HG03045 (cell line): Measurements from ENCODE around the gene STEAP1B.

Experiments
- ATAC-seq: cut with Tn5 transposase; IDR thresholded peaks from one replicate; pipeline ENCODE4 v1.9.1; 2021; ENCODE audit warnings: mild to moderate bottlenecking, moderate library complexity; ENCODE audit not compliant: unreplicated experiment

The STEAP1B gene

DNA sequence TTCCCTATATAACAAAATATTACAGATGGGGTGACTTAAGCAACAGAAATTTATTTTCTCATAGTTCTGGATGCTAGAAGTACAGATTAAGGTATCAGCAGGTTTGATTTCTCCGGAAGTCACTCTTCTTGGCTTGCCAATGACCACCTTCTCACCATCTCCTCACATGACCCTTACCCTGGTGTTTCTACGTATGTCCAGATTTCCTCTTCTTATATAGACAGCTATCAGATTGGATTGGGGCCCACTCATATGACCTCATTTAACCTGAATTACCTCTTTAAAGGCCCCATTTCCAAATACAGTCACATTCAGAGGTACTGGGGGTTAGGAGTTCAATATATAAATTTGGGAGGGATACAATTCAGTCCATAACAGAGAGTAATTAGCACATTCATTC, 126.1 kb downstream of the STEAP1B start:
- no peak for ATAC-seq

- no peak for ATAC-seq
Measured at GRCh38 chr7:22373388-22373787, 126.6 kb downstream of the STEAP1B start.

DNA sequence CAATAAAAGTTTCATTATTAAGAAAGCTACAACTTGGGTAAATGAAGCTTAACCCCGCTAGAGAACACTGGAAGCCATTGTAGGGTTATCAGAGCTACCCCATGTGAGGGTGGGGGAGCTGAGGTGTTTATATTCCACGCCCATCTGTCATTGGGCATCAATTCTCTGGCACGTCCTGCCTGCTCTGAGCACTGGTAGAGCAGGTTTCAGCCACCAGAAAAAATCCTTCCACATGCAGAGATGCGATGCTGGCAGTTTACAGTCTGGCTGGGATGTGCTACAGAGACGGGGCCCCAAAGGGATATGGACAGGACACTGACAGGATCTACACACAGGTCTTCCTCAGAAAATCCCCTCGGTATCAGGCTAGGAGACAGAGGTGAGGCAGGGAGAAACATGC, 127.1 kb downstream of the STEAP1B start:
- ATAC-seq, result no peak

- ATAC-seq, result no peak
Measured at GRCh38 chr7:22371878-22372277, 128.1 kb downstream of the STEAP1B start.
